ENCODE data around the gene SLC25A19.

DNA sequence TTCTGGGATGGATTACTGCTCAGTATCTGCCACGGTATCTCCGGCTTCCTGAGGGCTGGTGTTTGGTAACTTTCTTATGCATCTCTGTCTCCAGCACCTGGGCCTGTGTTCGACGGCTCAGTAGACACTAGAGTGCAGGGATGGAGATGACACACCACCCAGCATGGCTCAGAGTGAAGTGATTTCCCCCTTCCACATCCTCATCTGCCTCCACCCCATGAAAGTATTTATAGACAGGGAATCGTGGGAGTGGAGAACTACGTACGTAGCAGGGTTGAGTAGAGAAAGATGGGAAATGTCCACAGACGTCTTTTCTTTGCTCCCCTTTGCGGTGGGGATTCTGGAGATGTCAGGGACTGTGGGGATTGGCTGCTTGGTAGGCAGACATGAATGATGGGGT, 11.8 kb upstream of the SLC25A19 start:
- TF ChIP-seq CTCF (IDR thresholded peaks at IDR 0.05): no peak
- TF ChIP-seq EP300 (IDR thresholded peaks at IDR 0.05): no peak
